GM18520 (cell line): Measurements from ENCODE around the gene UVRAG.

Source experiments
- ATAC-seq: cut with Tn5 transposase; IDR thresholded peaks from one replicate; pipeline ENCODE4 v1.9.1; 2021; ENCODE audit not compliant: unreplicated experiment

UVRAG gene

GRCh38 chr11:76157891-76158290, 342.9 kb downstream of the UVRAG start:
- no peak for ATAC-seq

GRCh38 chr11:76158394-76159302, 343.6 kb downstream of the UVRAG start:
- no peak for ATAC-seq

GRCh38 chr11:76159303-76159937, 344.4 kb downstream of the UVRAG start:
- no peak for ATAC-seq

GRCh38 chr11:76159983-76160661, 345.1 kb downstream of the UVRAG start:
- no peak for ATAC-seq

- no peak for ATAC-seq
Observed at GRCh38 chr11:76160856-76161255, 345.8 kb downstream of the UVRAG start.

- ATAC-seq = no peak
Observed at GRCh38 chr11:76161261-76161961, 346.4 kb downstream of the UVRAG start.

- ATAC-seq = no peak
Observed at GRCh38 chr11:76162336-76163288, 347.6 kb downstream of the UVRAG start.

- no peak for ATAC-seq
Observed at GRCh38 chr11:76163289-76163880, 348.4 kb downstream of the UVRAG start.

- ATAC-seq = no peak
Observed at GRCh38 chr11:76164081-76164480, 349.1 kb downstream of the UVRAG start.

- ATAC-seq = no peak
Observed at GRCh38 chr11:76164861-76165751, 350.1 kb downstream of the UVRAG start.

GRCh38 chr11:76166314-76166713, 351.3 kb downstream of the UVRAG start:
- no peak for ATAC-seq

- ATAC-seq = no peak
Observed at GRCh38 chr11:76167590-76167989, 352.6 kb downstream of the UVRAG start.

GRCh38 chr11:76169473-76169896, 354.5 kb downstream of the UVRAG start:
- ATAC-seq = peak; percentile 57

- no peak for ATAC-seq
Observed at GRCh38 chr11:76170468-76170867, 355.5 kb downstream of the UVRAG start.

GRCh38 chr11:76172583-76172982, 357.6 kb downstream of the UVRAG start:
- no peak for ATAC-seq

- no peak for ATAC-seq
Observed at GRCh38 chr11:76173663-76174062, 358.7 kb downstream of the UVRAG start.

- ATAC-seq = no peak
Observed at GRCh38 chr11:76174330-76174729, 359.3 kb downstream of the UVRAG start.

GRCh38 chr11:76175783-76176182, 360.8 kb downstream of the UVRAG start:
- no peak for ATAC-seq

GRCh38 chr11:76176463-76176862, 361.5 kb downstream of the UVRAG start:
- no peak for ATAC-seq
